Osteoblast (primary cell): Measurements from ENCODE around the gene NOVA1. TPM values are rescaled to one million over a fixed set of nuclear protein-coding genes. Genes with fewer than 3 reads are reported as not detected.

Experiments used
- DNase-seq: peaks from one replicate; pipeline ENCODE4 v3.0.0; 2011; ENCODE audit warnings: low spot score, mixed read lengths; ENCODE audit not compliant: insufficient read length; ENCODE audit errors: missing footprints
- H2AFZ ChIP-seq: 2 replicates; pipeline ENCODE4 v1.6.0; 2011; ENCODE audit warnings: mild to moderate bottlenecking, low read length
- H3K27ac ChIP-seq: 2 replicates; pipeline ENCODE4 v1.5.1; 2011; ENCODE audit warnings: mild to moderate bottlenecking, low read depth, low read length, moderate library complexity
- H3K27me3 ChIP-seq: 2 replicates; pipeline ENCODE4 v1.6.0; 2012; ENCODE audit warnings: mild to moderate bottlenecking, control low read depth, inconsistent platforms, low read length, moderate library complexity; ENCODE audit not compliant: insufficient read depth
- H3K36me3 ChIP-seq: 2 replicates; pipeline ENCODE4 v1.5.1; 2011; ENCODE audit warnings: mild to moderate bottlenecking, low read length, control low read depth, moderate library complexity; ENCODE audit not compliant: insufficient read depth
- H3K4me1 ChIP-seq: 2 replicates; pipeline ENCODE4 v1.5.1; 2011; ENCODE audit warnings: mild to moderate bottlenecking, low read length, control low read depth, moderate library complexity; ENCODE audit not compliant: insufficient read depth
- H3K4me2 ChIP-seq: 2 replicates; pipeline ENCODE4 v1.6.0; 2011; ENCODE audit warnings: mild to moderate bottlenecking, low read length; ENCODE audit not compliant: insufficient read depth
- H3K4me3 ChIP-seq: fragments of 200-600 bp; sonication (generic); 3 replicates; pipeline ENCODE4 v1.5.1; 2012; ENCODE audit warnings: mild to moderate bottlenecking, low read length, inconsistent platforms; ENCODE audit not compliant: insufficient read depth
- H3K79me2 ChIP-seq: 2 replicates; pipeline ENCODE4 v1.6.0; 2012; ENCODE audit warnings: mild to moderate bottlenecking, low read length, control low read depth, inconsistent platforms; ENCODE audit not compliant: insufficient read depth
- H3K9me3 ChIP-seq: 2 replicates; pipeline ENCODE4 v1.5.1; 2011; ENCODE audit warnings: low read depth, low read length, control low read depth
- H4K20me1 ChIP-seq: 2 replicates; pipeline ENCODE4 v1.6.0; 2012; ENCODE audit warnings: mild to moderate bottlenecking, low read length, control low read depth; ENCODE audit not compliant: insufficient read depth
- CTCF ChIP-seq: IDR thresholded peaks from 2 replicates; pipeline ENCODE4 v1.5.1; 2011; ENCODE audit warnings: mild to moderate bottlenecking, low read depth, low read length, moderate library complexity; ENCODE audit errors: extremely low read depth
- total RNA-seq: library from RNA; depleted of rRNA; stranded (reverse); fragments of >200 nt; gene quantifications from 2 replicates; pipeline ENCODE4 v1.2.3, GENCODE V29; 2012

Gene NOVA1
- total RNA-seq, 1 donor = 0.36 TPM

- no peak overlapping the region for H2AFZ ChIP-seq
- no peaks in the 10 kb centered on the region for H3K4me1 ChIP-seq
- H3K36me3 ChIP-seq = no peaks in the 10 kb centered on the region
- DNase-seq = no peak
- H3K4me2 ChIP-seq = no peak overlapping the region
- H3K4me3 ChIP-seq = no peak overlapping the region
- H3K27ac ChIP-seq = no peak overlapping the region
- TF ChIP-seq CTCF = no peak
- no peaks in the 10 kb centered on the region for H3K9me3 ChIP-seq
- H3K27me3 ChIP-seq = no peaks in the 10 kb centered on the region
- H3K79me2 ChIP-seq = no peaks in the 10 kb centered on the region
- no peaks in the 10 kb centered on the region for H4K20me1 ChIP-seq
These were observed 170.7 kb downstream of the NOVA1 start for GRCh38 chr14:26427097-26427496.

- no peak for TF ChIP-seq CTCF
- H3K4me3 ChIP-seq = no peak overlapping the region
- no peak for DNase-seq
- no peak overlapping the region for H3K4me2 ChIP-seq
- H2AFZ ChIP-seq = no peak overlapping the region
- H3K36me3 ChIP-seq = no peaks in the 10 kb centered on the region
- H3K79me2 ChIP-seq = no peaks in the 10 kb centered on the region
- H3K9me3 ChIP-seq = no peaks in the 10 kb centered on the region
- no peaks in the 10 kb centered on the region for H3K27me3 ChIP-seq
- H4K20me1 ChIP-seq = no peaks in the 10 kb centered on the region
- H3K27ac ChIP-seq = no peak overlapping the region
- H3K4me1 ChIP-seq = no peaks in the 10 kb centered on the region
These were observed 173.3 kb downstream of the NOVA1 start for GRCh38 chr14:26424537-26424936.

- Histone ChIP-seq H3K9me3 (peaks cover 2% of the 10 kb centered on the region), H3K27me3 (no peaks in the 10 kb centered on the region), H3K79me2 (no peaks in the 10 kb centered on the region), H3K4me3 (no peak overlapping the region), H3K27ac (no peak overlapping the region), H4K20me1 (no peaks in the 10 kb centered on the region), H2AFZ (no peak overlapping the region), H3K36me3 (no peaks in the 10 kb centered on the region), H3K4me2 (no peak overlapping the region), H3K4me1 (no peaks in the 10 kb centered on the region)
- DNase-seq = no peak
- TF ChIP-seq CTCF = no peak
These were observed 182.2 kb downstream of the NOVA1 start for GRCh38 chr14:26415618-26416123.

GRCh38 chr14:26414926-26415325 is 182.9 kb downstream of the NOVA1 start:
- TF ChIP-seq CTCF = no peak
- Histone ChIP-seq H3K27me3 (no peaks in the 10 kb centered on the region), H4K20me1 (no peaks in the 10 kb centered on the region), H3K36me3 (no peaks in the 10 kb centered on the region), H3K4me3 (no peak overlapping the region), H3K4me2 (no peak overlapping the region), H3K4me1 (no peaks in the 10 kb centered on the region), H3K9me3 (peaks cover 2% of the 10 kb centered on the region), H3K79me2 (no peaks in the 10 kb centered on the region), H2AFZ (no peak overlapping the region), H3K27ac (no peak overlapping the region)
- no peak for DNase-seq
